WTC11 (cell line): ENCODE results near the gene DDT.
"Not testable (repeated sequence)": the region's sequence is repeated elsewhere in the genome, so short reads cannot be mapped to it uniquely, and the experiment has no call there.

Experiments used
- CREB1 ChIP-seq: sonication (generic); formaldehyde crosslinking; IDR thresholded peaks from 2 replicates; pipeline ENCODE4 v1.8.0; 2023; ENCODE audit warnings: mild to moderate bottlenecking, missing genetic modification reagents
- ELF4 ChIP-seq: sonication (generic); formaldehyde crosslinking; IDR thresholded peaks from 2 replicates; pipeline ENCODE4 v1.8.1; 2022; ENCODE audit warnings: low read depth, mild to moderate bottlenecking, moderate library complexity, missing genetic modification reagents
- GABPB1 ChIP-seq: sonication (generic); formaldehyde crosslinking; IDR thresholded peaks from 2 replicates; pipeline ENCODE4 v1.8.1; 2023; ENCODE audit warnings: mild to moderate bottlenecking, missing genetic modification reagents
- JUN ChIP-seq: sonication (generic); formaldehyde crosslinking; IDR thresholded peaks from 2 replicates; pipeline ENCODE4 v1.8.0; 2023; ENCODE audit warnings: mild to moderate bottlenecking, missing genetic modification reagents
- SP1 ChIP-seq: sonication (generic); formaldehyde crosslinking; conservative IDR thresholded peaks from 2 replicates; pipeline ENCODE4 v1.8.1; 2022; ENCODE audit warnings: missing genetic modification reagents
- USF1 ChIP-seq: sonication (generic); formaldehyde crosslinking; IDR thresholded peaks from 2 replicates; pipeline ENCODE4 v1.8.0; 2022; ENCODE audit warnings: mild to moderate bottlenecking, missing genetic modification reagents
- ZNF121 ChIP-seq: sonication (generic); formaldehyde crosslinking; IDR thresholded peaks from 2 replicates; pipeline ENCODE4 v1.8.0; 2023; ENCODE audit warnings: missing genetic modification reagents
- ZNF232 ChIP-seq: sonication (generic); formaldehyde crosslinking; IDR thresholded peaks from 2 replicates; pipeline ENCODE4 v1.8.0; 2022; ENCODE audit warnings: mild to moderate bottlenecking, missing genetic modification reagents
- TF ChIP-seq, protein P1 (sequence below): fragments of 200-600 bp; IDR thresholded peaks from 2 replicates; pipeline ENCODE4 v1.8.0; 2022; ENCODE audit warnings: antibody characterized with exemption
- TF ChIP-seq, protein P2 (sequence below): sonication (generic); formaldehyde crosslinking; IDR thresholded peaks from 2 replicates; pipeline ENCODE4 v1.8.0; 2022; ENCODE audit warnings: mild to moderate bottlenecking, missing genetic modification reagents

DNA sequence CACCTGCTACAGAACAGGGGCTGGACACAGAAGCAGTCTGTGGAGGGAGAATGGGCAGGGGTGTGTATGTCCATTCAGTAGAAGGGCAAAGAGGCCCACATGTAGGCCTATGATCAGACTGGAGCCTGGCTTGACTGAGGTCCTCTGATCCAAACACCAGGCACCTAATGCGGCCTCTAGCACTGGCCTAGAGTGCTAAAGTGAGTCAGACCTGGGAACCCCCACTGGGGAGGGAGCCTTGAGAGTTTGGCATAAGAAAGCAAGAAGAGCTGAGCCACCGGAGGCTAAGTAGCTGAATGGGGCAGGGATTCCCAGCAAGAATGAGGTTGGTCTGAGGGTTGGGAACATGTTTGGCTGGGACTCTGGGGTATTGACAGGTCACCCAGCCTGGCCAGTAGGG, 22.9 kb downstream of the DDT start:
- TF ChIP-seq, protein P1, sequence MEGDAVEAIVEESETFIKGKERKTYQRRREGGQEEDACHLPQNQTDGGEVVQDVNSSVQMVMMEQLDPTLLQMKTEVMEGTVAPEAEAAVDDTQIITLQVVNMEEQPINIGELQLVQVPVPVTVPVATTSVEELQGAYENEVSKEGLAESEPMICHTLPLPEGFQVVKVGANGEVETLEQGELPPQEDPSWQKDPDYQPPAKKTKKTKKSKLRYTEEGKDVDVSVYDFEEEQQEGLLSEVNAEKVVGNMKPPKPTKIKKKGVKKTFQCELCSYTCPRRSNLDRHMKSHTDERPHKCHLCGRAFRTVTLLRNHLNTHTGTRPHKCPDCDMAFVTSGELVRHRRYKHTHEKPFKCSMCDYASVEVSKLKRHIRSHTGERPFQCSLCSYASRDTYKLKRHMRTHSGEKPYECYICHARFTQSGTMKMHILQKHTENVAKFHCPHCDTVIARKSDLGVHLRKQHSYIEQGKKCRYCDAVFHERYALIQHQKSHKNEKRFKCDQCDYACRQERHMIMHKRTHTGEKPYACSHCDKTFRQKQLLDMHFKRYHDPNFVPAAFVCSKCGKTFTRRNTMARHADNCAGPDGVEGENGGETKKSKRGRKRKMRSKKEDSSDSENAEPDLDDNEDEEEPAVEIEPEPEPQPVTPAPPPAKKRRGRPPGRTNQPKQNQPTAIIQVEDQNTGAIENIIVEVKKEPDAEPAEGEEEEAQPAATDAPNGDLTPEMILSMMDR, result not testable (repeated sequence)
- TF ChIP-seq USF1 (CRISPR knock-in tag); ZNF121 (CRISPR knock-in tag); CREB1 (CRISPR knock-in tag); ELF4 (CRISPR knock-in tag); GABPB1; JUN (CRISPR knock-in tag); ZNF232 (CRISPR knock-in tag); SP1 (CRISPR knock-in tag): not testable (repeated sequence)
- TF ChIP-seq, protein P2, sequence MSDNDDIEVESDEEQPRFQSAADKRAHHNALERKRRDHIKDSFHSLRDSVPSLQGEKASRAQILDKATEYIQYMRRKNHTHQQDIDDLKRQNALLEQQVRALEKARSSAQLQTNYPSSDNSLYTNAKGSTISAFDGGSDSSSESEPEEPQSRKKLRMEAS (CRISPR knock-in tag), result not testable (repeated sequence)
